Endothelial cell of umbilical vein (primary cell): ENCODE data around the gene CAPS. TPM values are rescaled to one million over a fixed set of nuclear protein-coding genes. Genes with fewer than 3 reads are reported as not detected.

ENCODE experiments used
- BruUV-seq: library from RNA; stranded (reverse); fragments of 400-500 nt; replicated peaks from 2 replicates; lab custom pipeline; 2021; lab: Mats Ljungman, UMichigan
- CTCF ChIA-PET: fragments of 300-600, 350-600 bp; sonication (Branson Sonifier 250); formaldehyde crosslinking; loops from one replicate; lab custom pipeline; 2021; ENCODE audit warnings: antibody characterized with exemption, inconsistent platforms; lab: Charles Lee
- POLR2A ChIA-PET: fragments of 300-600, 350-600 bp; sonication (Branson Sonifier 250); formaldehyde crosslinking; loops from one replicate; lab custom pipeline; 2021; ENCODE audit warnings: antibody characterized with exemption, inconsistent platforms; lab: Charles Lee
- DNase-seq: peaks from one replicate; pipeline ENCODE4 v3.0.0-alpha.2; 2011; ENCODE audit warnings: low read depth, low spot score
- FAIRE-seq: peaks from 2 replicates; lab custom pipeline; 2011; peaks lifted over from hg19 to GRCh38; lab: Jason Lieb, UNC
- H2AFZ ChIP-seq: 2 replicates; pipeline ENCODE4 v1.6.0; 2012; ENCODE audit warnings: low read depth, low read length, control low read depth, inconsistent platforms
- H3K27ac ChIP-seq: 2 replicates; pipeline ENCODE4 v1.5.1; 2011; ENCODE audit warnings: low read depth, mild to moderate bottlenecking, control low read depth, low read length, moderate library complexity; ENCODE audit not compliant: insufficient read depth
- H3K27me3 ChIP-seq, 2 experiments: 2 replicates each; pipeline versions ENCODE4 v1.6.0 to v1.6.1; 2011; ENCODE audit warnings: low read length in 2 of 2, mixed read lengths in 1 of 2; ENCODE audit not compliant: control insufficient read depth in 2 of 2, insufficient read depth in 2 of 2
- H3K36me3 ChIP-seq, 2 experiments: 2 replicates in 1 of 2; 3 replicates in 1 of 2; pipeline ENCODE4 v1.5.1; 2011; ENCODE audit warnings: low read length in 2 of 2, mild to moderate bottlenecking in 1 of 2, moderate library complexity in 1 of 2; ENCODE audit not compliant: control insufficient read depth in 2 of 2, insufficient read depth in 2 of 2; ENCODE audit errors: extremely low read depth in 1 of 2
- H3K4me1 ChIP-seq: 3 replicates; pipeline ENCODE4 v1.5.1; 2011; ENCODE audit warnings: mild to moderate bottlenecking, low read length; ENCODE audit not compliant: control insufficient read depth, insufficient read depth; ENCODE audit errors: extremely low read depth
- H3K4me2 ChIP-seq: 2 replicates; pipeline ENCODE4 v1.6.1; 2011; ENCODE audit warnings: low read length, control low read depth, mixed read lengths; ENCODE audit not compliant: insufficient read depth
- H3K4me3 ChIP-seq, 3 experiments: fragments of 200-600 bp in 1 of 3; sonication (generic), shearing (Covaris generic) in 1 of 3; replicated peaks in 1 of 3; 2 replicates each; pipeline ENCODE4 v1.5.1; 2011 to 2016; ENCODE audit warnings: control low read depth in 3 of 3, low read length in 3 of 3, mild to moderate bottlenecking in 2 of 3, inconsistent platforms in 1 of 3, low read depth in 1 of 3, moderate library complexity in 1 of 3; ENCODE audit not compliant: insufficient read depth in 1 of 3
- H3K79me2 ChIP-seq: 2 replicates; pipeline ENCODE4 v1.6.0; 2012; ENCODE audit warnings: low read length, inconsistent platforms; ENCODE audit not compliant: control insufficient read depth, insufficient read depth
- H3K9ac ChIP-seq: replicated peaks from 2 replicates; pipeline ENCODE3; 2011; ENCODE audit warnings: low read length, control low read depth; ENCODE audit not compliant: insufficient read depth; ENCODE audit errors: extremely low read depth
- H3K9me1 ChIP-seq: replicated peaks from 3 replicates; pipeline ENCODE4 v1.6.0; 2011; ENCODE audit warnings: mild to moderate bottlenecking, low read length; ENCODE audit not compliant: control insufficient read depth, insufficient read depth; ENCODE audit errors: extremely low read depth
- H3K9me3 ChIP-seq: replicated peaks from 2 replicates; pipeline ENCODE4 v1.5.1; 2012; ENCODE audit warnings: low read length, inconsistent platforms; ENCODE audit not compliant: control insufficient read depth, insufficient read depth
- H4K20me1 ChIP-seq: replicated peaks from 2 replicates; pipeline ENCODE3; 2011; ENCODE audit warnings: mild to moderate bottlenecking, low read length; ENCODE audit not compliant: control insufficient read depth, insufficient read depth; ENCODE audit errors: extremely low read depth
- EZH2 ChIP-seq: IDR thresholded peaks from 2 replicates; pipeline ENCODE4 v1.6.1; 2012; ENCODE audit warnings: borderline replicate concordance, low read depth, mild to moderate bottlenecking, moderate library complexity, low read length, inconsistent platforms; ENCODE audit not compliant: severe bottlenecking
- FOS ChIP-seq: IDR thresholded peaks from 2 replicates; pipeline ENCODE4 v1.6.1; 2011; ENCODE audit warnings: mild to moderate bottlenecking, low read length, moderate library complexity, borderline replicate concordance; ENCODE audit not compliant: insufficient read depth
- POLR2AphosphoS5 ChIP-seq: IDR thresholded peaks from 2 replicates; pipeline ENCODE4 v1.6.1; 2012; ENCODE audit warnings: low read depth, mild to moderate bottlenecking, control low read depth, low read length, moderate library complexity; ENCODE audit not compliant: insufficient read depth
- dilution Hi-C: fragments of 300-500 bp; cut with MboI; formaldehyde crosslinking; loops from one replicate; pipeline ENCODE4 v1.15.0; 2019; ENCODE audit warnings: low sequenced_read_pairs; ENCODE audit not compliant: extremely low pct_ligation_motif_present
- intact Hi-C: fragments of 100-400 bp; cut with micrococcal nuclease; formaldehyde crosslinking; loops from one replicate; pipeline ENCODE4 v1.10.0; 2022
- polyA plus RNA-seq, 4 experiments: library from polyadenylated mRNA; depleted of rRNA in 3 of 4; stranded (reverse) in 3 of 4; unstranded in 1 of 4; fragments of >200 nt; gene quantifications; 2 replicates each; pipeline versions ENCODE4 v1.2.1 to v1.2.3, GENCODE V29; 2011 to 2012; ENCODE audit warnings: missing spikeins in 1 of 4
- total RNA-seq: library from RNA; stranded (reverse); gene quantifications from 2 replicates; pipeline ENCODE4 v1.2.3, GENCODE V29; 2021
- TF ChIP-seq, protein P1 (sequence below), 2 donors: IDR thresholded peaks; 1 replicate in 1 of 2; 2 replicates in 1 of 2; pipeline ENCODE4 v1.5.1; 2011; ENCODE audit warnings: low read length in 2 of 2, mild to moderate bottlenecking in 2 of 2, moderate library complexity in 2 of 2, control low read depth in 1 of 2, inconsistent platforms in 1 of 2, low read depth in 1 of 2; ENCODE audit not compliant: insufficient read depth in 1 of 2; ENCODE audit errors: extremely low read depth in 1 of 2

Gene CAPS
- total and polyA plus RNA-seq, 2 donors (not counting 3 experiments of a cell fraction or from before 2014, with no cell fraction given), result 6.9 to 8.9 TPM

- BruUV-seq, result no TSS peak
- CTCF ChIA-PET, result no interaction called here
- dilution Hi-C loops (no loop called here), intact Hi-C loops (no loop called here)
- Histone ChIP-seq H2AFZ (no peak overlapping the region), H3K9me3 (no peaks in the 10 kb centered on the region), H3K4me2 (no peak overlapping the region), H3K27ac (no peak overlapping the region), H3K4me3 (no peak overlapping the region), H3K4me1 (no peaks in the 10 kb centered on the region), H3K9me1 (no peaks in the 10 kb centered on the region), H4K20me1 (no peaks in the 10 kb centered on the region), H3K79me2 (no peaks in the 10 kb centered on the region), H3K27me3 (no peaks in the 10 kb centered on the region), H3K9ac (no peak overlapping the region), H3K36me3 (peaks cover 9 to 67% of the 10 kb centered on the region in 2 experiments)
- DNase-seq (no peak), FAIRE-seq (no peak)
- TF ChIP-seq, protein P1, sequence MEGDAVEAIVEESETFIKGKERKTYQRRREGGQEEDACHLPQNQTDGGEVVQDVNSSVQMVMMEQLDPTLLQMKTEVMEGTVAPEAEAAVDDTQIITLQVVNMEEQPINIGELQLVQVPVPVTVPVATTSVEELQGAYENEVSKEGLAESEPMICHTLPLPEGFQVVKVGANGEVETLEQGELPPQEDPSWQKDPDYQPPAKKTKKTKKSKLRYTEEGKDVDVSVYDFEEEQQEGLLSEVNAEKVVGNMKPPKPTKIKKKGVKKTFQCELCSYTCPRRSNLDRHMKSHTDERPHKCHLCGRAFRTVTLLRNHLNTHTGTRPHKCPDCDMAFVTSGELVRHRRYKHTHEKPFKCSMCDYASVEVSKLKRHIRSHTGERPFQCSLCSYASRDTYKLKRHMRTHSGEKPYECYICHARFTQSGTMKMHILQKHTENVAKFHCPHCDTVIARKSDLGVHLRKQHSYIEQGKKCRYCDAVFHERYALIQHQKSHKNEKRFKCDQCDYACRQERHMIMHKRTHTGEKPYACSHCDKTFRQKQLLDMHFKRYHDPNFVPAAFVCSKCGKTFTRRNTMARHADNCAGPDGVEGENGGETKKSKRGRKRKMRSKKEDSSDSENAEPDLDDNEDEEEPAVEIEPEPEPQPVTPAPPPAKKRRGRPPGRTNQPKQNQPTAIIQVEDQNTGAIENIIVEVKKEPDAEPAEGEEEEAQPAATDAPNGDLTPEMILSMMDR (IDR thresholded peaks at IDR 0.05; ENCODE audit: extremely low read depth in 1 of 2, insufficient read depth in 1 of 2, low read depth in 1 of 2, low read length in 2 of 2), result no peak
- no peak for TF ChIP-seq FOS
- POLR2A ChIA-PET, result no interaction called here
Measured at GRCh38 chr19:5925830-5926427, 11.9 kb downstream of the CAPS start.

DNA sequence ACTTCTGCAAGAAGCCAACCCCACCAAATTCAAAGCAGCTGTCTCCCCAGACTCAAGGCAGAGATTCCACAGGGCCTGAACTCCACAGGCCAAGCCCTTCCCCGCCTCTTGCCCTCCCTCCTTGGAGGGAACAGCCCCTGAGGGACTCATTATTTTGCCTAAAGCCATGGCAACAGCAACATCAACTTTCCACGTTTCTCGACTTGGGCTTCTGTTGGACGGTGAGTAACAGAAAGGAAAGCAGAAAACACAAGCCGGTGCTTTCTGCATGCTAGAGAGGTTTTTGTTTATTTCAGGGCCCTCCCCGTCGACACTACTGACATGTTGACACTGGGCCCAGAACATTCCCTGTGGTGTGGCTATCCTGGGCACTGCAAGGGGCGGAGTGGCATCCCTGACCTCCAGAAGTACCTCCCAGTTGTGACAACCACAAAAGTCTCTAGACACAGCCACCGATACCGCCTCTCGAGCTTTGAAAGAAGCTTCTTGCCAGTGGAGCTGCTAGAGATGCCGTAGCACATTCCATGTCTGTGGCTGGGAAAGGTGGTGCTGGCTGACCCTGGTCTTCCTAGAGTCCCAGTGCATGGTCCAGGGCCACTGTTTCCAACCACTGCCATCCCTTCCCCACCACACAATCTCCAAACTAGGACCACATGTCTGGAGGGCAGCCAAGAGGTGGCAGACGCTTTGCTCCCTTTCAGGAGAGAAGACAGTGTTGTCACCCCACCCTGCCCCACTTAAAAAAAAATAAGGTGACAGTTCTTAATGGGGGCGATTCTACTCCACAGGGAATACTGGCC is 12.8 kb downstream of the CAPS start:
- Histone ChIP-seq H3K36me3 (peaks cover 13 to 68% of the 10 kb centered on the region in 2 experiments), H3K79me2 (no peaks in the 10 kb centered on the region), H3K9ac (no peak overlapping the region), H3K9me1 (no peaks in the 10 kb centered on the region), H3K9me3 (no peaks in the 10 kb centered on the region), H3K27me3 (no peaks in the 10 kb centered on the region), H3K4me1 (no peaks in the 10 kb centered on the region), H3K27ac (no peak overlapping the region), H3K4me2 (no peak overlapping the region), H4K20me1 (no peaks in the 10 kb centered on the region), H2AFZ (no peak overlapping the region), H3K4me3 (no peak overlapping the region)
- TF ChIP-seq POLR2AphosphoS5, result no peak
- TF ChIP-seq EZH2, result no peak
- intact Hi-C loops (no loop called here), dilution Hi-C loops (no loop called here)
- FAIRE-seq, result no peak
- BruUV-seq, result no TSS peak
- DNase-seq, result no peak
- ChIA-PET POLR2A (no interaction called here), CTCF (no interaction called here)
